ENCODE data around the gene SLC7A7.
"Not testable (repeated sequence)": the region's sequence is repeated elsewhere in the genome, so short reads cannot be mapped to it uniquely, and the experiment has no call there.

Gene SLC7A7

GRCh38 chr14:22814941-22815713 lies at the start of gene SLC7A7:
Gene SLC7A7, minus strand, starts transcription at chr14:22815435. Its CDS starts 2,037 bp downstream, at chr14:22813398.
- no peak for DNase-seq

DNA sequence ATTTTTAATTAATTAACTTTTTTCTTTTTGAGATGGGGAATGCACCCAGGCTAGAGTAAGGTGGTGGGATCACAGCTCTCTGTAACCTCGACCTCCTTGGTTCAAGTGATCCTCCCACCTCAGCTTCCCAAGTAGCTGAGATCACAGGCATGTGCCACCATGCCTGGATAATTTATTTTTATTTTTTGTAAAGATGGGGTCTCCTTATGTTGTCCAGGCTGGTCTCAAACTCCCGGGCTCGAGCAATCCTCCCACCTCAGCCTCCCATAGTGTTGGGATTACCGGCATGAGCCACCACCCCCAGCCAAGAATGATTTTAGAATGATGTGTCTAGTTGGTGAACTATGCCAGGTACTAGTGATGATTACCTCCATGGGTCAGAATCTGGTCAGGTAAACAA lies 49.7 kb upstream of the SLC7A7 start:
- no peak for DNase-seq

GRCh38 chr14:22861651-22862050 lies 46.4 kb upstream of the SLC7A7 start:
- DNase-seq, result no peak

DNA sequence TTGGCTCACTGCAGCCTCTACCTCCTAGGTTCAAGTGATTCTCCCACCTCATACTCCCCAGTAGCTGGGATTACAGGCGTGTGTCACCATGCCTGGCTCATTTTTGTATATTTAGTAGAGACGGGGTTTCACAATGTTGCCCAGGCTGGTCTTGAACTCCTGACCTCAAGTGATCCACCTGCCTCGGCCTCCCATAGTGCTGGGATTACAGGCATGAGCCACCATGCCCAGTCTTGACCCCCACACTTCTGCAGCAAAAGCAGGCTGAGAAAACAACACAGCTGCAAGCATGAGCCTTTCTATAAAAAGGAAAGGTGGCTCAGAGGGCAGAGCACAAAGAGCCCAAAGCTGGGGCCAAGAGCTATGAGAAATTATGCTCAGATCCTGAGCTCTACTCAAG lies 45.1 kb upstream of the SLC7A7 start:
- DNase-seq, result not testable (repeated sequence)

GRCh38 chr14:22856428-22856827 lies 41.2 kb upstream of the SLC7A7 start:
- DNase-seq, result no peak

DNA sequence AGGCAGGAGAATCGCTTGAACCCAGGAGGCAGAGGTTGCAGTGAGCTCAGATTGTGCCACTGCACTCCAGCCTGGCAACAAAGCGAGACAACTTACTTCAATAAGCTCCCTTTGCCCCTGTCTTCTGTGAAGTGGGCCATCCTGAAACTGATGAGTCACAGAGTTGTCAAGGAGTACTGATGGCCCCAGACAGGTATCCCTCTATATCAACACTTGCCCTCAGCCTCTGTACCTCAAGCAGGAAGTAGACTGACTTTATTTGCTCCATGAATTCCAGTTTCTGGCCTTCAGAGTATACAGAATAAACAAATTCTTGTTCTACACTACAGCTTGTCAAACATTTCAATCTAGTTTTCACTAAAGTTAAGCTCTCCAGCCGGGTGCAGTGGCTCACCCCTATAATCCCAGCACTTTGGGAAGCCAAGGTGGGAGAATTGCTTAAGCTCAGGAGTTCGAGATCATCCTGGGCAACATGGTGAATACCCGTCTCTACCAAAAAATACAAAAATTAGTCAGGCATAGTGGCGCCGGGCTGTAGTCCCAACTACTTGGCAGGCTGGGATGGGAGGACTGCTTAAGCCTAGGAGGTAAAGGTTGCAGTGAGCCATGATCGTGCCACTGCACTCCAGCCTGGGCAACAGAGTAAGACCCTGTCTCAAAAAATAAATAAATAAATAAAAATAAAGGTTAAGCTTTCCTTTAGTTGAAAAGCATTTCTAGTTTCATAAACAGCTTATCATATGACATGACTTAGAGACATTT lies 39.9 kb upstream of the SLC7A7 start:
- no peak for DNase-seq

DNA sequence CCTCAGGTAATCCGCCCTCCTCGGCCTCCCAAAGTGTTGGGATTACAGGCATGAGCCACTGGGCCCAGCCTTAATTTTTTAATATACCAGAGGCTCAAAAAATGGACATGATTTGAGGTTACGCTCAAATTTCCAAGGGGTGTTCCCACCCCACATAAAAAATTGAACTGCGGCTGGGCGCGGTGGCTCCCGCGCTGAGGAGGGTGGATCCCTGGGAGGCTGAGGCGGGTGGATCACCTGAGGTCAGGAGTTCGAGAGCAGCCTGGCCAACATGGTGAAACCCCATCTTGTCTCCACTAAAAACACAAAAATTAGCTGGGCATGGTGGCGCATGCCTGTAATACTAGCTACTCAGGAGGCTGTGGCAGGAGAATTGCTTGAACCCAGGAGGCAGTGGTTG lies 39.1 kb upstream of the SLC7A7 start:
- DNase-seq, result not testable (repeated sequence)

DNA sequence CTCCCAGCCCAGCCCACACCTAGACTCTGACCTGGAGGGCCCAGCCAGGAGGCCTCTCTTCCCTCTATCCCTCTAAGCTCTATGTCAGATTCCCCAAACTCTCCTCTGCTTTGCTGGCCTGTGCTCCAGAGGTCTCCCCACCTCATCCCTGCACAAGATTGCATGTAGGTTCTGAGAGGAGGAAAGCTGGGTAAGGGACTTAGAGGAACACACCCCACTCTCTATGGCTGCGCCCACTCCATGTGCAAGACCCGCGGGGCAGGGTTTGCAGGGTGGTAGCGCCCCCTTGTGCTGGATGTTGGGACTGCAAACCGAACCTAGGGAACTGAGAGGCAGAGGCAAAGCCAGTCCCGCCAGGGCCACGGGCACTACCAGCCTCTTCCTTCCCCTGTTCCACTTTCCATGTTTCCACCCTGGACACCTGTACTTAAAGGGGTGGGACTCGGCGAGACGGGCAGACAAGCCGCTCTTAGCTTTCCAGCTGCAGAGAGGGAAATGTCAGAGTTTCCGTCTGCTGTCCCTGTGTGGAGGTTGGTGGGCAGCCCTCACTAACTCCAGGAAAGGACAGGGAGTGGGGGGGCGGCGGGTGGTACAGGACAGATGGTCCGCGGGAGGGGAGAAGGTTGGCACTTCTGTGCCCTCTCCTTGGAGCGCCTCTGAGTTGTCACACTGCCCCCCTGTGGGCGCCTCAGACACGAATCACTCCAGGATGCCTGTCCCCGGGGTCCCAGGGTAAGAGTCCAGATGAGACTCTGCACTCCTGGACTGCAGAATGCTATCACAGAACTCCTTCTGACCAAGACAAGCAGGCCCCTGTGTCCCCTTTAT lies 37.9 kb upstream of the SLC7A7 start:
- DNase-seq, result peak; percentile 26 to 55

DNA sequence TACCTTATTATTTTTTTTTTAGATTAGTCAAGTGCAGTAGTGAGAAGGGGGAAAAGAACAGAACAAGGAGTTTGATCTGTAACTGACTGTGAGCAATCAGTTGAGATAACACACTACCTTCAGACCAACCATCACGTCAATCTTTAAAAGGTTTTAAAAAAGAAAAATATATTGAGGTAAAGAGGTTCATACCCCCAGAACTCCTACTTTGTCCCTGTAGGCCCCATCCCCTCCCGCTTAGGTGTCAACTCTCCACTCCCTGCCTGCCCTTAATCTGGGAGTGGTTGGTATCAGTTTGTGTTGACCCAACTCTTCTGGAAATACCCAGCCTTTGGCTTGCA lies 37.3 kb upstream of the SLC7A7 start:
- no peak for DNase-seq

- not testable (repeated sequence) for DNase-seq
These were observed 36.9 kb upstream of the SLC7A7 start for GRCh38 chr14:22852178-22852577.

DNA sequence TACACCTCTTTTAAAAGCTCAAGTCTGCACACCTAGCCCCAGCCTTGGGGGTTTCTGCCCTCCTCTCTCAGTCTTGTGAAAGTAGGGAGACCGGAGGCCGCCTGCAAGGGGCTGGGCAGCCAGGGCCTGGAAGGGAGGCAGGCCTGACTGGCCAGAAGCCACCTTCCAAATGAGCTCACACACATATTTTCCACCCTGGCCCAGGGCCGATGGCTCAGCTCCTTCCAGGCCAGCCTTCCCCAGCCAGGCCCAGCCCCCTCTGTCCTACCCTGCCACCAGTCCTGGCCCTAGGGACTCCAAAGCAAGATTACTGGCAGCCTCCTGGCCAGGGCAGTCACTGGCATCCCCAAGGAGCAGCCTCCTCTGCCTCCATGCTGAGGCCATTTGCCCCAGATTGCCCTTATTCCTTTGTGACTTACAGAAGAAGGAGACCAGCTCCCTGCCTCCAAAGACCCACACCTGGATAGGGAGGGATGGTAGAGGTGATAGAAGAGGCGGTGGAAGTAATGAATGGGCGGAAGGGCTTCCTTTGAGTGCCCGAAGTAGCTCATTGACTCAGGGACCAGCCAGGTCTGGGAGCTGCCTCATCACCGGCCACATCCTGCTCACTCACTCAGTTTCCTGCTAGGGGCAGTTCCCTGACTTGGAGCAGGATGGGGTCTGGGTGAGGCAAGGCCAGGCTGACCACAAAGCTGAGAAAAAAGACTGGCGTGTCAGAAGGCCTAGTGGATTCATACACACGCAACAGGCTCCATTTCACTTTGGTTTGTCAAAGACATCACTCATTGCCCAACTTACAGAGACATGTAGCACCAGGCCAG lies 35.9 kb upstream of the SLC7A7 start:
- no peak for DNase-seq

GRCh38 chr14:22849212-22849819 lies 34.1 kb upstream of the SLC7A7 start:
- no peak for DNase-seq

GRCh38 chr14:22848351-22849164 lies 33.3 kb upstream of the SLC7A7 start:
- DNase-seq, result no peak

DNA sequence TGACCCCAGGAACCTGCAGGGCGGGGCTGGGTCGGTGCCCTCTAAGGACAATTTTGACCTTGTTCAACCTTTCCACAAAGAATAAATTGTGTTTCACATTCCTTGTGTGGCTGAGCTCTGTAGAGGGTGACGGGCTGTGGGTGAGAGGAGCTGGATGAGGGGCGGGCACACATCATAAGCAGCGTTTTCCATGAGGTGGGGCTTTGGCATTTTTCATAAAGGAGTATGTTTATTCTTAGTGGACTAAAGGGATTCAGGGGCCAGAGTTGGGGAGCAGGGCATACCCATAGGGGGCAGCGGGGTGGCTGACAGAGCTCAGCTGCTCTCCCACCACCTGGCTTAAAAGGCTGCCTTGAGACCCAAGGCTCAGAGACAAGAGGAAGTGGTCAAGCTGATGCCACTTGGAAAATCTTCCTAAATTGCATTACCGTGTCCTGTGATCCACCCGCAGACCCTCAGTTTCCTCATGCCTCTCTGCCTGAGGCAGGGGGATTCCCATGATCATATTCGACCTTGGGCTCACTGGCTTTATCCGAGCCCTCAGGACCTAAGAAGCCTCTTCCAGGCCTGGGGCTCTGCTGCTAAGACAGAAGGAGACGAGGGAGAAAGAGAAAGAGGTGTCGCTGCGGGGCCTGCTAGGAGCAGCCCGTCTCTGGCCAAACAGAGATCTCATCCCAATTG lies 32.6 kb upstream of the SLC7A7 start:
- no peak for DNase-seq

DNA sequence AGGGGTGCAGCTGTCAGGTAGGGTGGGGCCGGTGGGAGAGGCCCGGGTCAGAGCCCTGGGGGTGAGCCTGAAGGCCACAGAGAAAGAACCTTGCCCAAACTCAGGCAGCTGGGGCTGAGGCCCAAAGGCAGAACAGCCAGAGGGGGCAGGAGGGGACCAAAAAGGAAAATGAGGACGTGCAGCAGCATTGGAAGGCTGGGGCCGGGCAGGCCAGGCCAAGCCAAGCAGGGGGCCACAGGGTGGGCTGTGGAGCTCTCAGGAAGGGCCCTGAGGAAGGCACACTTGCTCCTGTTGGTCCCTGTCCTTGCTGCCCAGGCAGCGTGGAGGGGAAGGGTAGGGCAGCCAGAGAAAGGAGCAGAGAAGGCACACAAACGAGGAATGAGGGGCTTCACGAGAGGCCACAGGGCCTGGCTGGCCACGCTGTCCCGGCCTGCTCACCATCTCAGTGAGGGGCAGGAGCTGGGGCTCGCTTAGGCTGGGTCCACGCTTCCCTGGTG lies 31.6 kb upstream of the SLC7A7 start:
- DNase-seq, result no peak

GRCh38 chr14:22845821-22846625 lies 30.8 kb upstream of the SLC7A7 start:
- no peak for DNase-seq

- DNase-seq, result no peak
These were observed 29.8 kb upstream of the SLC7A7 start for GRCh38 chr14:22845103-22845394.

GRCh38 chr14:22844221-22845102 lies 29.2 kb upstream of the SLC7A7 start:
- DNase-seq, result no peak
